Astrocyte of the spinal cord (primary cell): Measurements from ENCODE around the gene SLC66A3.

Experiments
- DNase-seq: peaks from one replicate; pipeline ENCODE4 v3.0.0; 2011; ENCODE audit warnings: low read depth, low spot score
- H3K4me3 ChIP-seq: 2 replicates; pipeline ENCODE4 v1.5.1; 2011; ENCODE audit warnings: low read depth, mild to moderate bottlenecking, low read length, moderate library complexity
- CTCF ChIP-seq: IDR thresholded peaks from 2 replicates; pipeline ENCODE4 v1.5.1; 2012; ENCODE audit warnings: low read depth, mild to moderate bottlenecking, low read length, inconsistent platforms
- in situ Hi-C: cut with HindIII; loops from 2 replicates; pipeline ENCODE4 v1.10.0; 2017; ENCODE audit warnings: low sequenced_read_pairs

Gene SLC66A3

GRCh38 chr2:11128243-11128951, 26.9 kb upstream of the SLC66A3 start:
- in situ Hi-C loops = no loop called here
- peak; percentile 60 for DNase-seq
- no peak overlapping the region for H3K4me3 ChIP-seq
- no peak for TF ChIP-seq CTCF

- DNase-seq = no peak
- in situ Hi-C loops = no loop called here
- TF ChIP-seq CTCF = peak; percentile 38
- peak overlapping the region; percentile 23 for H3K4me3 ChIP-seq
Observed at GRCh38 chr2:11129598-11130449, 25.4 kb upstream of the SLC66A3 start.

GRCh38 chr2:11131166-11131920, 23.9 kb upstream of the SLC66A3 start:
- no peak for DNase-seq
- in situ Hi-C loops = no loop called here
- TF ChIP-seq CTCF = no peak
- no peak overlapping the region for H3K4me3 ChIP-seq

GRCh38 chr2:11132036-11132671, 23.1 kb upstream of the SLC66A3 start:
- no peak for TF ChIP-seq CTCF
- no peak overlapping the region for H3K4me3 ChIP-seq
- no peak for DNase-seq
- in situ Hi-C loops = no loop called here

- DNase-seq = no peak
- TF ChIP-seq CTCF = no peak
- in situ Hi-C loops = no loop called here
- peak overlapping the region; percentile 46 for H3K4me3 ChIP-seq
Observed at GRCh38 chr2:11133238-11133935, 21.9 kb upstream of the SLC66A3 start.
